ENCODE results near the gene VAT1L. TPM values are rescaled to one million over a fixed set of nuclear protein-coding genes. Genes with fewer than 3 reads are reported as not detected.

Gene VAT1L
- total and polyA plus RNA-seq, 8 donors, result 0.61 to 5.1 (median 1.3) TPM; not detected in 2

GRCh38 chr16:77965346-77965745 is 177.0 kb downstream of the VAT1L start:
- WGBS, 5 donors, result 66 to 95% (median 80%) methylated on average over 1 to 3 of the region's 3 CpGs
- H3K27ac ChIP-seq, result no peak overlapping the region
- H3K4me3 ChIP-seq, result no peak overlapping the region
- no peak for DNase-seq
- intact Hi-C loops (cut with DNase I; ENCODE audit: low total_unique reads), result no loop called here
- H3K4me1 ChIP-seq, result no peaks in the 10 kb centered on the region
- no peaks in the 10 kb centered on the region for H3K36me3 ChIP-seq
- TF ChIP-seq EP300 (IDR thresholded peaks at IDR 0.05) (no peak), POLR2A (IDR thresholded peaks at IDR 0.05) (no peak), POLR2AphosphoS5 (IDR thresholded peaks at IDR 0.05) (no peak), CTCF (IDR thresholded peaks at IDR 0.05) (no peak)
- peaks cover 0 to 35% (median 0%) of the 10 kb centered on the region in 3 donors for H3K27me3 ChIP-seq
- no peaks in the 10 kb centered on the region for H3K9me3 ChIP-seq

DNA sequence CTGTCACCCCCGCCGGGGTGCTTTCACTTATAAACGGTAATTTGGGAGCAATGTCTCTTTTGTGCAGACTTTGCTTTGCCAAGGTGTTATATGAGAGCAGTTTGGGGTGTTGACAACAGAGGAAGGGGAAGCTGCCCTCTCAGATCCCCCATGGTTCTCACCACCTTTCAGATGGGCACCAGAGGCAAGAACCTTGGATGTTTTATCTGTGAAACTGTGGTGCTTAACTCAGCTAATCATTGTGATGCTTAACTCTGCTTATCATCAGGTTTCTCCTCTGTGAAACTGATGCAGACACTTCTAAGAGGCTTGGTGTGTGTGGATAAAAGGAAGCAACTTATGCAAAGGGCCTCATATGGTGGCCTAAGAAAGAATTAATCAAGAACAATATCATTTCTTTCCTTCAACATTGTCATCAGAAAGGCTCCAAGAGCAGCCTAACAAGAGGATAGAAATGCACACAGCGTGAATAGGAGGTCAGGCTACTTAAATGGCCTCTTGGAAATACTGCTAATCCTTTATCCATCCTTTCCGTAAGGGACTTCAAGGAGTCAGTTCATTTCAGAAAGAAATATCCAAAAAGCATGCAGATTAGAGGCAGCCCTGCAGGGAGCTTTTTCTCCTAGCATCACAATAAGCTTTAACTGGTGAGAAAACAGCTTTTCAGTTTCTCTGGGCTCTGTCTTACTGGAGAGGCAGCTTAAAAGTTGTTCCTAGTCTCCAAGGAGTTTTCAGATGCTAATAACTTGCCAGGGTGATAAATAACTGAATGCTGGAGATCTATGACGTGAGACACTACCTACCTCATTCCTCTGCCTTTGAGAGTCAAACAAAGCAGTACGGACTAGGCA is 178.9 kb downstream of the VAT1L start:
- no peak for DNase-seq
- Histone ChIP-seq H3K36me3 (no peaks in the 10 kb centered on the region), H3K4me3 (no peak overlapping the region), H3K27ac (no peak overlapping the region), H3K27me3 (peaks cover 0 to 29% (median 0%) of the 10 kb centered on the region in 3 donors), H3K9me3 (no peaks in the 10 kb centered on the region), H3K4me1 (no peaks in the 10 kb centered on the region)
- intact Hi-C loops (cut with DNase I; ENCODE audit: low total_unique reads), result no loop called here
- WGBS, 5 donors, result 51 to 65% (median 54%) methylated on average over 7 of the region's 7 CpGs
- TF ChIP-seq CTCF (IDR thresholded peaks at IDR 0.05), result no peak
- TF ChIP-seq POLR2A (IDR thresholded peaks at IDR 0.05), result no peak
- TF ChIP-seq EP300 (IDR thresholded peaks at IDR 0.05), result no peak
- TF ChIP-seq POLR2AphosphoS5 (IDR thresholded peaks at IDR 0.05), result no peak

GRCh38 chr16:77969861-77970260 is 181.5 kb downstream of the VAT1L start:
- no peaks in the 10 kb centered on the region for H3K4me1 ChIP-seq
- no peaks in the 10 kb centered on the region for H3K9me3 ChIP-seq
- TF ChIP-seq EP300 (IDR thresholded peaks at IDR 0.05) (no peak), POLR2AphosphoS5 (IDR thresholded peaks at IDR 0.05) (no peak), POLR2A (IDR thresholded peaks at IDR 0.05) (no peak), CTCF (IDR thresholded peaks at IDR 0.05) (no peak)
- no peak overlapping the region for H3K27ac ChIP-seq
- no peak overlapping the region for H3K4me3 ChIP-seq
- DNase-seq, result no peak
- no peaks in the 10 kb centered on the region for H3K36me3 ChIP-seq
- H3K27me3 ChIP-seq, result peaks cover 0 to 15% (median 0%) of the 10 kb centered on the region in 3 donors
- 79 to 85% (median 82%) methylated on average over 6 of the region's 6 CpGs for WGBS, 5 donors
- intact Hi-C loops (cut with DNase I; ENCODE audit: low total_unique reads), result loop anchor here (5.0 kb wide), 1 partner anchor 293 kb away; no protein-coding TSS in a partner anchor

DNA sequence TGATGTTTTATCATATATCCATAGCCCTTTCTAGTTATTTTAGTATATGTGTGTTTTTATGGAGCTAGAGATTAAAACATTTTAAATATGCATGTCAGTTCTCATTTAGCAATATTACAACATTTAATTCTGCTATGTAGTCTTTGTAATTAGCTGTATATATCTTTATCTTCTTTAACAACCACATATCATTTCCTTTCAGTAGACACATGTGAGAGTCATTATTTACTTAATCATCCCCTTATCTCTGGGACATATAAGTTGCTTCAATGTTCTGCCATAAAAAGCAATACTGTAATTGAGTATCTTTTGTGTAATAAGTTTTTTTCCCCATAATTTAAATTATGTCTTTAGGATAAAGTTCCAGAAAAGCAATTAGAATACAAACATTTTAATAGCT is 182.0 kb downstream of the VAT1L start:
- Histone ChIP-seq H3K4me1 (no peaks in the 10 kb centered on the region), H3K4me3 (no peak overlapping the region), H3K27ac (no peak overlapping the region), H3K36me3 (no peaks in the 10 kb centered on the region), H3K9me3 (no peaks in the 10 kb centered on the region), H3K27me3 (peaks cover 0 to 15% (median 0%) of the 10 kb centered on the region in 3 donors)
- no peak for TF ChIP-seq CTCF (IDR thresholded peaks at IDR 0.05)
- no peak for TF ChIP-seq POLR2AphosphoS5 (IDR thresholded peaks at IDR 0.05)
- intact Hi-C loops (cut with DNase I; ENCODE audit: low total_unique reads), result loop anchor here (5.0 kb wide), 1 partner anchor 293 kb away; no protein-coding TSS in a partner anchor
- DNase-seq, result no peak

Data from stomach (tissue), 9 donors.